SK-N-SH (cell line): ENCODE results near the gene C2orf42. TPM values are rescaled to one million over a fixed set of nuclear protein-coding genes. Genes with fewer than 3 reads are reported as not detected.
A peak's percentile ranks its signal among the peaks of the same experiment; 100 is the strongest.

Experiments used
- CTCF ChIA-PET: fragments of 300-600, 350-600 bp; formaldehyde crosslinking; extraction: SDS; loops from one replicate; lab custom pipeline; 2021; lab: Yijun Ruan, JAX
- POLR2A ChIA-PET: fragments of 350-600 bp; sonication (Branson Sonifier 250); formaldehyde crosslinking; extraction: SDS; loops from one replicate; lab custom pipeline; 2020; ENCODE audit warnings: antibody characterized with exemption, inconsistent platforms; lab: Yijun Ruan, JAX
- DNase-seq: peaks from one replicate; pipeline ENCODE4 v3.0.0; 2012
- H2AFZ ChIP-seq: fragments of 200-600 bp; sonication (generic); 2 replicates; pipeline ENCODE4 v1.8.1; 2016; ENCODE audit warnings: antibody characterized with exemption, mild to moderate bottlenecking, low read depth
- H3F3A ChIP-seq: fragments of 200-600 bp; sonication (generic); replicated peaks from 2 replicates; pipeline ENCODE3; 2016; ENCODE audit warnings: antibody characterized with exemption, mild to moderate bottlenecking; ENCODE audit not compliant: insufficient read depth
- H3K27ac ChIP-seq, 2 experiments: fragments of 200-500 bp in 1 of 2; fragments of 200-600 bp in 1 of 2; sonication (Bioruptor generic) in 1 of 2; sonication (generic), shearing (Covaris generic) in 1 of 2; 2 replicates each; pipeline versions ENCODE4 v1.5.1 to v1.6.1; 2014 to 2016; ENCODE audit warnings: low read depth in 2 of 2, inconsistent platforms in 1 of 2, low read length in 1 of 2, mild to moderate bottlenecking in 1 of 2, mixed read lengths in 1 of 2
- H3K27me3 ChIP-seq: fragments of 200-600 bp; sonication (generic), shearing (Covaris generic); 2 replicates; pipeline ENCODE4 v1.6.1; 2016; ENCODE audit warnings: mixed run types; ENCODE audit not compliant: insufficient read depth
- H3K36me3 ChIP-seq, 2 experiments: fragments of 200-500 bp in 1 of 2; fragments of 200-600 bp in 1 of 2; sonication (Bioruptor generic) in 1 of 2; sonication (generic) in 1 of 2; replicated peaks in 1 of 2; 2 replicates each; pipeline versions ENCODE3 to v1.5.1; 2014 to 2016; ENCODE audit warnings: low read length in 1 of 2, mild to moderate bottlenecking in 1 of 2; ENCODE audit not compliant: insufficient read depth in 2 of 2, control insufficient read depth in 1 of 2
- H3K4me1 ChIP-seq, 2 experiments: fragments of 200-500 bp in 1 of 2; fragments of 200-600 bp in 1 of 2; sonication (Bioruptor generic) in 1 of 2; sonication (generic), shearing (Covaris generic) in 1 of 2; 2 replicates each; pipeline versions ENCODE4 v1.5.1 to v1.6.1; 2014 to 2016; ENCODE audit warnings: low read depth in 1 of 2, low read length in 1 of 2, mixed run types in 1 of 2; ENCODE audit not compliant: insufficient read depth in 2 of 2, control insufficient read depth in 1 of 2
- H3K4me2 ChIP-seq: fragments of 200-600 bp; sonication (generic), shearing (Covaris generic); 2 replicates; pipeline ENCODE4 v1.6.1; 2017; ENCODE audit warnings: mixed run types
- H3K4me3 ChIP-seq, 2 experiments: fragments of 200-500 bp in 1 of 2; fragments of 200-600 bp in 1 of 2; sonication (Bioruptor generic) in 1 of 2; sonication (generic), shearing (Covaris generic) in 1 of 2; 2 replicates each; pipeline versions ENCODE4 v1.5.1 to v1.8.1; 2014 to 2016; ENCODE audit warnings: low read depth in 2 of 2, inconsistent platforms in 1 of 2, low read length in 1 of 2, mild to moderate bottlenecking in 1 of 2, mixed read lengths in 1 of 2, moderate library complexity in 1 of 2
- H3K79me2 ChIP-seq: fragments of 200-600 bp; sonication (generic); 2 replicates; pipeline ENCODE4 v1.8.1; 2017; ENCODE audit warnings: mild to moderate bottlenecking; ENCODE audit not compliant: insufficient read depth
- H3K9ac ChIP-seq: fragments of 200-600 bp; sonication (generic); 2 replicates; pipeline ENCODE4 v1.6.1; 2017; ENCODE audit warnings: mixed run types
- H3K9me2 ChIP-seq: fragments of 200-600 bp; sonication (generic); 2 replicates; pipeline ENCODE4 v1.6.1; 2017; ENCODE audit warnings: mixed run types
- H3K9me3 ChIP-seq: fragments of 200-600 bp; sonication (generic); 2 replicates; pipeline ENCODE4 v1.6.1; 2017; ENCODE audit warnings: mixed run types, mild to moderate bottlenecking, moderate library complexity
- H4K20me1 ChIP-seq: fragments of 200-600 bp; sonication (generic); 2 replicates; pipeline ENCODE4 v1.6.1; 2017; ENCODE audit warnings: mild to moderate bottlenecking, mixed run types; ENCODE audit not compliant: insufficient read depth
- CHD2 ChIP-seq: fragments of 150-350 bp; IDR thresholded peaks from 2 replicates; pipeline ENCODE4 v1.6.1; 2018; ENCODE audit warnings: low read length; ENCODE audit not compliant: partially characterized antibody
- CTCF ChIP-seq: fragments of 200-600 bp; sonication (generic); IDR thresholded peaks from 2 replicates; pipeline ENCODE4 v1.6.1; 2017; ENCODE audit warnings: antibody characterized with exemption, mild to moderate bottlenecking, moderate library complexity
- ELF1 ChIP-seq: IDR thresholded peaks from 2 replicates; pipeline ENCODE4 v1.4.0; 2012
- EP300 ChIP-seq, 2 experiments: IDR thresholded peaks; 2 replicates each; pipeline versions ENCODE4 v1.4.0 to v1.6.1; 2012; ENCODE audit warnings: borderline replicate concordance in 1 of 2, low read depth in 1 of 2, low read length in 1 of 2
- EZH2phosphoT487 ChIP-seq: fragments of 200-600 bp; sonication (generic); IDR thresholded peaks from 2 replicates; pipeline ENCODE4 v1.6.1; 2017; ENCODE audit warnings: low read depth, mixed run types, mild to moderate bottlenecking, antibody characterized with exemption, moderate library complexity, borderline replicate concordance
- FOSL2 ChIP-seq: IDR thresholded peaks from 2 replicates; pipeline ENCODE4 v1.4.0; 2012; ENCODE audit warnings: low read depth, mild to moderate bottlenecking, moderate library complexity, borderline replicate concordance
- JUND ChIP-seq: IDR thresholded peaks from 2 replicates; pipeline ENCODE4 v1.4.0; 2012
- MXI1 ChIP-seq: IDR thresholded peaks from 2 replicates; pipeline ENCODE4 v1.6.1; 2012; ENCODE audit warnings: mild to moderate bottlenecking, low read depth, low read length, improper control_type of control experiment
- NFIC ChIP-seq: IDR thresholded peaks from 2 replicates; pipeline ENCODE4 v1.4.0; 2012; ENCODE audit warnings: borderline replicate concordance
- RAD21 ChIP-seq: IDR thresholded peaks from 2 replicates; pipeline ENCODE4 v1.6.1; 2012; ENCODE audit warnings: mild to moderate bottlenecking, low read length
- RCOR1 ChIP-seq: fragments of 150-350 bp; IDR thresholded peaks from 2 replicates; pipeline ENCODE4 v1.6.1; 2017; ENCODE audit warnings: antibody characterized with exemption, low read length
- REST ChIP-seq: IDR thresholded peaks from 2 replicates; pipeline ENCODE4 v1.6.1; 2012; ENCODE audit warnings: mild to moderate bottlenecking, low read depth, low read length, moderate library complexity
- SIN3A ChIP-seq: IDR thresholded peaks from 2 replicates; pipeline ENCODE4 v1.6.1; 2012; ENCODE audit warnings: low read depth, mild to moderate bottlenecking, low read length, moderate library complexity, borderline replicate concordance
- TAF1 ChIP-seq: IDR thresholded peaks from 2 replicates; pipeline ENCODE4 v1.6.1; 2012; ENCODE audit warnings: low read depth, mild to moderate bottlenecking, low read length, moderate library complexity, borderline replicate concordance
- TCF12 ChIP-seq: IDR thresholded peaks from 2 replicates; pipeline ENCODE4 v1.4.0; 2012
- USF1 ChIP-seq: IDR thresholded peaks from 2 replicates; pipeline ENCODE4 v1.4.0; 2012; ENCODE audit warnings: low read depth, borderline replicate concordance
- YY1 ChIP-seq: IDR thresholded peaks from 2 replicates; pipeline ENCODE4 v1.4.0; 2012; ENCODE audit warnings: low read depth, mild to moderate bottlenecking
- WGBS: methylation state at CpG from one replicate; pipeline ENCODE4 v1.1.6; 2017; ENCODE audit warnings: low lambda C conversion rate; 5-methylcytosine and 5-hydroxymethylcytosine counted together
- polyA plus RNA-seq, 3 experiments: library from polyadenylated mRNA; depleted of rRNA; stranded (reverse); fragments of >200 nt; gene quantifications; 2 replicates each; pipeline ENCODE4 v1.2.3, GENCODE V29; 2012
- TF ChIP-seq, protein P1 (sequence below): fragments of 150-350 bp; IDR thresholded peaks from 2 replicates; pipeline ENCODE4 v1.6.1; 2016; ENCODE audit warnings: mild to moderate bottlenecking, low read depth, low read length
- TF ChIP-seq, protein P2 (sequence below): fragments of 150-350 bp; IDR thresholded peaks from 2 replicates; pipeline ENCODE4 v1.6.1; 2017; ENCODE audit warnings: antibody characterized with exemption, low read length, low read depth, borderline replicate concordance

C2orf42 gene
- polyA plus RNA-seq, 1 of the 3 experiments (the other 2 are of a cell fraction) = 5.1 TPM

GRCh38 chr2:70143314-70144150, 47.3 kb downstream of the C2orf42 start (continued):
- TF ChIP-seq REST = peak; percentile 54

DNA sequence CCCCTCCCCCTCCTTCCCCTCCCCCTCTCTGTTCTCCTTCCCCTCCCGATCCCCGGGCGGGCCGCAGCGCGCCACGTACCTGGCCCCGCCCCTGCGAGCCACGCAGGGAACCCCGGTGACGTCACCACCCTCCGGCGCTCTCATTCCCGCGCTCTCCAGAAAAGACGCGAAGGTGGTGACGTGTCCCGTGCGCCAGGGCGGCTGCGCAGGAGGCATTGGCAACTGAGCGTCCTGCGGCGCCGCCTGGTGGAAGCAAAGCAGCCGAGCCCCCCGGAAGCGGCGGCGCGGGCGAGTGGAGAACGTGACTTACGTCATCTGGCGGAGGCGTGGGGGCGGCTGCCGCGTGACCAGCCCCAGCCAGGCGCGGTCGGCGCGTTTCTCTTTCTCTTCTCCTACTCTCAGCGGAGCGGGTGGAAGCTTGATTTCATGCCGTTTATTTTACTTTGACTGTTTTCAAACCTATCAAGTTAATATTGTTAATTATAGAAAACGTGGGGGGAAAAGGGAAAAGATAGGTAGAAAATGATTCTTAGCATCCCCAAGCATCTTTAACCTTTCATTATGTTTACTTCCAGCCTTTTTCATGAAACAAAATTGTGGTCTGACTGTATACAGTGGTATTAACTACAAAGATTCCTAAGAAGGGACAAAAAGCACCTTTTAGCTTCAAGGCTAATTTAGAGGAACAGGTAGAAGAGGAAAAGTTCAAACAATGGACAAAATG, 48.1 kb downstream of the C2orf42 start:
- DNase-seq = peak; percentile 99
- Histone ChIP-seq H4K20me1 (no peaks in the 10 kb centered on the region), H3K27ac (peak overlapping the region; percentile 92 to 96), H3K36me3 (no peaks in the 10 kb centered on the region), H3K9me2 (no peaks in the 10 kb centered on the region), H2AFZ (peak overlapping the region; percentile 83), H3K9ac (peak overlapping the region; percentile 97), H3K4me1 (peaks cover 13 to 20% of the 10 kb centered on the region in 2 experiments; a peak in 3 of 4 replicates), H3K79me2 (peaks cover 10% of the 10 kb centered on the region; the same call in 1 of the 2 replicates), H3K9me3 (no peaks in the 10 kb centered on the region), H3F3A (peaks cover 25% of the 10 kb centered on the region), H3K4me3 (peak overlapping the region; percentile 56 to 67), H3K4me2 (peak overlapping the region; percentile 78), H3K27me3 (no peaks in the 10 kb centered on the region)
- CTCF ChIA-PET = interaction anchor here (0.7 to 4.4 kb wide), 21 partner anchors 10 to 504 kb away, joined by 3 to 26 read pairs (median 4); partner anchors contain the start of genes FAM136A, MXD1 and PCBP1
- POLR2A ChIA-PET = interaction anchor here (0.6 to 3.6 kb wide), 9 partner anchors 10 to 228 kb away, joined by 3 to 38 read pairs (median 5); partner anchors contain the start of genes C2orf42, MXD1, PCBP1 and PCYOX1
- 1% methylated on average over 21 of the region's 50 CpGs for WGBS
- peak; percentile 46; the same call in 1 of the 2 replicates for TF ChIP-seq JUND
- peak; percentile 85 for TF ChIP-seq TAF1
- no peak for TF ChIP-seq EZH2phosphoT487
- peak; percentile 44; the same call in 1 of the 2 replicates for TF ChIP-seq RCOR1
- TF ChIP-seq USF1 = peak; percentile 91
- peak; percentile 96 for TF ChIP-seq ELF1
- TF ChIP-seq CTCF = peak; percentile 84
- TF ChIP-seq YY1 = peak; percentile 51
- TF ChIP-seq RAD21 = peak; percentile 86
- peak; percentile 60; the same call in 1 of the 2 replicates for TF ChIP-seq FOSL2
- peak; percentile 72; the same call in 1 of the 2 replicates for TF ChIP-seq SIN3A
- TF ChIP-seq NFIC = no peak; the same call in 1 of the 2 replicates
- TF ChIP-seq, protein P1, sequence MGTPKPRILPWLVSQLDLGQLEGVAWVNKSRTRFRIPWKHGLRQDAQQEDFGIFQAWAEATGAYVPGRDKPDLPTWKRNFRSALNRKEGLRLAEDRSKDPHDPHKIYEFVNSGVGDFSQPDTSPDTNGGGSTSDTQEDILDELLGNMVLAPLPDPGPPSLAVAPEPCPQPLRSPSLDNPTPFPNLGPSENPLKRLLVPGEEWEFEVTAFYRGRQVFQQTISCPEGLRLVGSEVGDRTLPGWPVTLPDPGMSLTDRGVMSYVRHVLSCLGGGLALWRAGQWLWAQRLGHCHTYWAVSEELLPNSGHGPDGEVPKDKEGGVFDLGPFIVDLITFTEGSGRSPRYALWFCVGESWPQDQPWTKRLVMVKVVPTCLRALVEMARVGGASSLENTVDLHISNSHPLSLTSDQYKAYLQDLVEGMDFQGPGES = no peak
- TF ChIP-seq EP300 (IDR thresholded peaks at IDR 0.05; ENCODE audit: borderline replicate concordance in 1 of 2, low read depth in 1 of 2, low read length in 1 of 2) = peak in 1 of 2 experiments; percentile 91; a peak in 2 of 4 replicates
- peak; percentile 87 for TF ChIP-seq MXI1
- peak; percentile 71 for TF ChIP-seq TCF12
- TF ChIP-seq CHD2 = peak; percentile 97
- TF ChIP-seq, protein P2, sequence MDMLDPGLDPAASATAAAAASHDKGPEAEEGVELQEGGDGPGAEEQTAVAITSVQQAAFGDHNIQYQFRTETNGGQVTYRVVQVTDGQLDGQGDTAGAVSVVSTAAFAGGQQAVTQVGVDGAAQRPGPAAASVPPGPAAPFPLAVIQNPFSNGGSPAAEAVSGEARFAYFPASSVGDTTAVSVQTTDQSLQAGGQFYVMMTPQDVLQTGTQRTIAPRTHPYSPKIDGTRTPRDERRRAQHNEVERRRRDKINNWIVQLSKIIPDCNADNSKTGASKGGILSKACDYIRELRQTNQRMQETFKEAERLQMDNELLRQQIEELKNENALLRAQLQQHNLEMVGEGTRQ = peak; percentile 54; the same call in 1 of the 2 replicates
